GM13976 (cell line): ENCODE data around the gene ISG20L2.
A peak's percentile ranks its signal among the peaks of the same experiment; 100 is the strongest.

Experiments
- DNase-seq: peaks from one replicate; pipeline ENCODE4 v3.0.0; 2012; ENCODE audit warnings: low spot score
- in situ Hi-C: fragments of 300-500 bp; cut with MboI; formaldehyde crosslinking; loops from one replicate; pipeline ENCODE4 v1.12.0; 2022; ENCODE audit warnings: low sequenced_read_pairs, mixed read lengths, inconsistent platforms; ENCODE audit not compliant: unreplicated experiment
- TF ChIP-seq, protein P1 (sequence below): IDR thresholded peaks from 2 replicates; pipeline ENCODE4 v1.5.1; 2012; ENCODE audit warnings: borderline replicate concordance, mild to moderate bottlenecking; ENCODE audit not compliant: insufficient read depth; ENCODE audit errors: extremely low read depth, missing control alignments, control extremely low read depth

ISG20L2 gene

DNA sequence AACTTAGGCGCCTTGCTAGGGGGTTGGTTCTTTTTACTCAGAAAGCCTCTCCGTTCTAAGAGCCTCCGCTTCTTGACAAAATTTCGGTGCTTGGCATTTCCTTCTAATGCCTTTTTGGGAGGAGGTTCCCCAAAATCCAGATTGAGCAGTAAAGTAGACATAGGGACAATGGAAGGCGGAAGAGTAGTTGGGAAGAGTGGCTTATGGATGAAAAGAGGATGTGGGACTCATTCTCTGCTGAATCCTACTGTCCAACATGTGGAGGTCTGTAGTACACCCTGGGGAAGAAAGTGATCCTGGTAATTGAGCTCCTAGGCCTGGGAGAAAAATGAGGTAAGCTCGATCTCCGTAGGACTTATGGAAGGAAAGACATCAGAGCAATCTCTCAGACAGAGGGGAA, 1.1 kb downstream of the ISG20L2 start:
- DNase-seq, result no peak
- in situ Hi-C loops, result no loop called here

DNA sequence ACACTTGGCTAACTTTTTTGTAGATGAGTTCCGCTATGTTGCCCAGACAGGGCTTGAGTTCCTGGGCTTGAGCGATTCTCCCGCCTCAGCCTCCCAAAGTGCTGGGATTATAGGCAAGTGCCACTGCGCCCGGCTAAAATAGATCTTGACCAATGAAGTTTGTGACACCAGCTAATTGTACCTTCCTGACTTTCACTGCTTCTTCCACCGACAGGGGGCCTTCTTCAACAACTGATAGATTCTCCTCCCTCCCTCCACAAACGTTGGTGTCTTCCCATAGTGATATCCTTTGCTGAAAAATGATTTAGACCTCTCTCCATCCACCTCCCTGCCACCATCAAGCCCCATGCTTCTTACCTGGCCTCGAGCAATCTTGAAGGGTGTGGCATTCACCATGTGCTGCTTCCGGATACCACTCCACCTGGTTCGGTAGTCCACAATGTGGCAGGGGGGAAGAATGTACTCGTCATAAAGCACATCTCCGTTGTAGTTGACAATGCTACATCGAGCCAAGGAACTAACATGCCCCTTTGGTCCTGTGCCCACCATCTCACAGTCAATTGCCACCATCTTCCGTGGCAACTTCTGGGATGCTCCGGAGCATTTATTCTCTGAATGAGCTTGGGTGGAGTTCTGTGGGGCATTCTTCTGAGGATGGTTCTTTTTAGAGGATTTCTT, 1.9 kb downstream of the ISG20L2 start:
- TF ChIP-seq, protein P1, sequence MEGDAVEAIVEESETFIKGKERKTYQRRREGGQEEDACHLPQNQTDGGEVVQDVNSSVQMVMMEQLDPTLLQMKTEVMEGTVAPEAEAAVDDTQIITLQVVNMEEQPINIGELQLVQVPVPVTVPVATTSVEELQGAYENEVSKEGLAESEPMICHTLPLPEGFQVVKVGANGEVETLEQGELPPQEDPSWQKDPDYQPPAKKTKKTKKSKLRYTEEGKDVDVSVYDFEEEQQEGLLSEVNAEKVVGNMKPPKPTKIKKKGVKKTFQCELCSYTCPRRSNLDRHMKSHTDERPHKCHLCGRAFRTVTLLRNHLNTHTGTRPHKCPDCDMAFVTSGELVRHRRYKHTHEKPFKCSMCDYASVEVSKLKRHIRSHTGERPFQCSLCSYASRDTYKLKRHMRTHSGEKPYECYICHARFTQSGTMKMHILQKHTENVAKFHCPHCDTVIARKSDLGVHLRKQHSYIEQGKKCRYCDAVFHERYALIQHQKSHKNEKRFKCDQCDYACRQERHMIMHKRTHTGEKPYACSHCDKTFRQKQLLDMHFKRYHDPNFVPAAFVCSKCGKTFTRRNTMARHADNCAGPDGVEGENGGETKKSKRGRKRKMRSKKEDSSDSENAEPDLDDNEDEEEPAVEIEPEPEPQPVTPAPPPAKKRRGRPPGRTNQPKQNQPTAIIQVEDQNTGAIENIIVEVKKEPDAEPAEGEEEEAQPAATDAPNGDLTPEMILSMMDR, result peak; percentile 61
- DNase-seq, result peak; percentile 70
- in situ Hi-C loops, result no loop called here

More for the DNA sequence above, 1.1 kb downstream of the ISG20L2 start:
- TF ChIP-seq, protein P1, result no peak

DNA sequence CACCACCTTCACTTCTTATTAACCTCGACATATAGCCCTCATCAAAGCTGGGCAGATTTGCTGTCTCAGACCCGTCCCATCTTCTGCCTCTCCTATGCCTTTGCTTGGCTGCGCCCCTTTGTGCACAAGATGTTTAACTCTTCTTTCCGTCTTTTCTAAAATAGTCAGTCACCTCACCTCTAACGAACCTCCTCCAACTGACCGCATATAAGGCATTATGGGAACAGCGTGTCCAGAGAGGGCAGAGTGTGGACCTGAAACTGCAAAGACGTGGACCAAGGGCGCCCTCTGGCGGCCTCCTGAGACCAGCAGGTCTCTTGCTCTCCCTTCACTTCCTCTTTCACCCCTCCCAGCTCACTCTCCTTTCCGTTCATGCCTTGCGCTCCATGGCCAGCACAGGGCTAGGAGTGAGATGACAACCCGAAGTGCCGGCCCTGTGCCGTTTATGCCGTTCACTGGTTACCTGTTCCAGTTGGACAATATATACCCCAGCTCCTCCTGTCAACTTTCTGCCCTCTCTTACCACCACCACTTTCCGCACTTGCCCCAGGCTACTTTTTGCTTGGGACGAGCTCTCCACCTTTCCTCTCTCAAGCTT, 2.8 kb downstream of the ISG20L2 start:
- in situ Hi-C loops, result no loop called here
- TF ChIP-seq, protein P1, result peak; percentile 92
- peak; percentile 85 for DNase-seq

DNA sequence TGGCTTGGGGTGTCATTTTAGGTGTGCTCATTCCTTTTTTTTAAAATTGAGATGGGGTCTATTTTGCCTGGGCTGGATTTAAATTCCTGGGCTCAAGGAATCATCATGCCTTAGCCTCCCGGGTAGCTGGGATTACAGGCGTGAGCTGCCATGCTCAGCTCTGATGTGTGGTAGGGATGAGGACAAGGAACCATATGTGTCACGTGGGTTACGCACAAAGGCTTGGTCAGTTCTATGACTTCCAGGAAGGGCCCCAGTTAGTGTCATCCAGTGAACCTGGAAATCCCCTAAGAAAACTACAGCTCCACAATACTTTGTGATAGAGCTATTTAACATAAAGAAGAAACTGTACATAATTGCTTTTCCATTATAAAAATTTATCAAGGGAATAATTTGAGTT, 7.0 kb downstream of the ISG20L2 start:
- TF ChIP-seq, protein P1, result no peak
- in situ Hi-C loops, result no loop called here
- no peak for DNase-seq

DNA sequence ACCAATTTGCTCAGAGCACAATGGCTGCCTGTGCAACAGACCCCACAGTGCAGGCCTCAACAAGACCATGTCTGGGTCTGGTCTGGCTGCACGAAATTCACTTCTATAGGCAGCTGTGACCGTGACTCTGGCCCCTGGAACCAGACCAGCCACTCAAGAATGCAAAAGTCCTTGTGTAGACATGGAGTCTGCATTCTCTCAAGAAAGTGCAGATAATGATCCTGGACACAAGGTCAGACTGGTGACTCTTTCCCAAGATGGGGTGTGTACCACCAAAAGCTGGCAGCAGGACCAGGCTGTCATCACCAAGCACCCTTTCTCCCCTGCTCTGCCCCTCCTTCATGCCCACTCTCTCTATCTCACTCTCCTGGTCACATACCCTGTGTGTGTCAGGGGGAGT, 7.4 kb downstream of the ISG20L2 start:
- DNase-seq, result no peak
- in situ Hi-C loops, result no loop called here
- TF ChIP-seq, protein P1, result no peak

DNA sequence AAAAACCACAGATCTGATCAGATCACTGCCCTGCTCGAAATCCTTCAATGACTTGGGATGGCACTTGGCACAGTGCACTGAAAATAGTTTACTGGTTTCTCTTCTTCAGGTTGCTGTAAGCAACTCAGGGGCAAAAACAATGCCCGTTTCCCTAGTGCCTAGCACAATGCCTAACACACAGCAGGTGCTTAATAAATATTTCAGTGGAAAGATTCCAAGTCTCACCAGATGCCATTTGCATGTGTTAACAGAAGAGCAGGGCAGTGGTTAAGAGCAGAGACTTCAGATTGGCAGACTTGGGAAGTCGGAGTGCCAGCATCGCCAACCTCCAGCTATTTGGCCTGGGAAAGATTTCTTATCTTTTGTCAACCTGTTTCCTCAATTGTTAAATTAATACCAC, 11.2 kb downstream of the ISG20L2 start:
- in situ Hi-C loops, result no loop called here
- DNase-seq, result no peak
- TF ChIP-seq, protein P1, result no peak

DNA sequence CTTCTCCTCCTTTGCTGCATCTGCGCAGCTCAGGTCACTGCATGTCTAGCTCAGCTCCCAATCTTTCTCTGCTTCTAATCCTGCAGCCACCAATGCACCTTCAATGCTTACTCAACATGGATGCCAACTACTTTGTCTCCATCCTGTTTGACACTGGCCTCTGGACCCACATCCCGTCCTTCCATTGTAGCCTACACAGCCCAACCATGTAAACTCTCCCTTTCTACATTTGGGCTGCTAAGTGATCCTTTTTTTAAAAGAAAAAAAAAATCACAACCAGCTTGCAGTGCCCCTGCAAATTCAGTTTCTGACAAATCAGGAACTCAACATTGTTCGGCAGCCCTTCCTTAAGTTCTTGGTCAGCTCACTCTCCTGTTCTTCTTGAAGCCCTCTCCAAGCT, 13.7 kb downstream of the ISG20L2 start:
- in situ Hi-C loops, result no loop called here
- TF ChIP-seq, protein P1, result no peak
- DNase-seq, result no peak
